GM23338 (cell line): Measurements from ENCODE around the gene CPT2.

ENCODE experiments used
- CREB1 ChIP-seq: fragments of 250-450 bp; sonication (Bioruptor Pico); IDR thresholded peaks from 2 replicates; pipeline ENCODE4 v1.5.0; 2020; ENCODE audit warnings: low read depth, mild to moderate bottlenecking, moderate library complexity
- EZH2 ChIP-seq: fragments of 200-600 bp; sonication (generic); IDR thresholded peaks from one replicate; pipeline ENCODE4 v1.8.0; 2017; ENCODE audit warnings: antibody characterized with exemption, mild to moderate bottlenecking, low read depth; ENCODE audit not compliant: unreplicated experiment
- EZH2phosphoT487 ChIP-seq: fragments of 200-600 bp; sonication (generic); IDR thresholded peaks from one replicate; pipeline ENCODE4 v1.8.1; 2018; ENCODE audit warnings: antibody characterized with exemption; ENCODE audit not compliant: unreplicated experiment
- POLR2AphosphoS5 ChIP-seq: IDR thresholded peaks from 2 replicates; pipeline ENCODE4 v1.6.1; 2016; ENCODE audit warnings: antibody characterized with exemption, low read depth
- ZNF114 ChIP-seq: fragments of 250-450 bp; sonication (Bioruptor Pico); IDR thresholded peaks from 2 replicates; pipeline ENCODE4 v1.5.0; 2020; ENCODE audit warnings: mild to moderate bottlenecking, moderate library complexity
- ZNF331 ChIP-seq: fragments of 250-450 bp; sonication (Bioruptor Pico); IDR thresholded peaks from 2 replicates; pipeline ENCODE4 v1.5.0; 2020; ENCODE audit warnings: low read depth, mild to moderate bottlenecking, moderate library complexity
- TF ChIP-seq, protein P1 (sequence below), 2 experiments: fragments of 200-600 bp in 1 of 2; sonication (generic) in 1 of 2; conservative IDR thresholded peaks; 2 replicates each; pipeline versions ENCODE4 v1.5.1 to v1.6.1; 2016 to 2017; ENCODE audit warnings: antibody characterized with exemption in 2 of 2, low read depth in 2 of 2, mild to moderate bottlenecking in 2 of 2, moderate library complexity in 1 of 2
- TF ChIP-seq, protein P2 (sequence below): IDR thresholded peaks from one replicate; pipeline ENCODE4 v1.6.1; 2018; ENCODE audit warnings: antibody characterized with exemption; ENCODE audit not compliant: unreplicated experiment

DNA sequence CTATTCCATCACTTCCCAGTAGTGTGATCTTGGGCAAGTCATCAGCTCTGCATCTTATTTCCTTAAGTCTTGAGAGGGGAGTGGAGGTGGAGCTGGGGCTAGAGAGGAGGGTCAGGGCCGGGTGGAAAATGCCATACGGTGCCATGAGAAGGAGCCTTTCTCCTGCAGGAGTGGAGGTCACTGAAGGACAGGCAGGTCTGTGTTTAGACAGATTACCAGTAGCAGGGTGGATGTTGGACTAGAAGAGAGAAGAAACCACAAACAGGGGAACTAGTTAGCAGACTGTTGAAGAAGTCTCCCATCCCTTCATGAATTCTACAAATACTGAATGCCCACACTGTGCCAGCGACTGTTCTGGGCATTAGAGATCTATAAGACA, 13.9 kb upstream of the CPT2 start:
- TF ChIP-seq, protein P1, sequence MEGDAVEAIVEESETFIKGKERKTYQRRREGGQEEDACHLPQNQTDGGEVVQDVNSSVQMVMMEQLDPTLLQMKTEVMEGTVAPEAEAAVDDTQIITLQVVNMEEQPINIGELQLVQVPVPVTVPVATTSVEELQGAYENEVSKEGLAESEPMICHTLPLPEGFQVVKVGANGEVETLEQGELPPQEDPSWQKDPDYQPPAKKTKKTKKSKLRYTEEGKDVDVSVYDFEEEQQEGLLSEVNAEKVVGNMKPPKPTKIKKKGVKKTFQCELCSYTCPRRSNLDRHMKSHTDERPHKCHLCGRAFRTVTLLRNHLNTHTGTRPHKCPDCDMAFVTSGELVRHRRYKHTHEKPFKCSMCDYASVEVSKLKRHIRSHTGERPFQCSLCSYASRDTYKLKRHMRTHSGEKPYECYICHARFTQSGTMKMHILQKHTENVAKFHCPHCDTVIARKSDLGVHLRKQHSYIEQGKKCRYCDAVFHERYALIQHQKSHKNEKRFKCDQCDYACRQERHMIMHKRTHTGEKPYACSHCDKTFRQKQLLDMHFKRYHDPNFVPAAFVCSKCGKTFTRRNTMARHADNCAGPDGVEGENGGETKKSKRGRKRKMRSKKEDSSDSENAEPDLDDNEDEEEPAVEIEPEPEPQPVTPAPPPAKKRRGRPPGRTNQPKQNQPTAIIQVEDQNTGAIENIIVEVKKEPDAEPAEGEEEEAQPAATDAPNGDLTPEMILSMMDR (conservative IDR thresholded peaks at IDR 0.05; ENCODE audit: low read depth in 2 of 2), result no peak
- TF ChIP-seq, protein P2, sequence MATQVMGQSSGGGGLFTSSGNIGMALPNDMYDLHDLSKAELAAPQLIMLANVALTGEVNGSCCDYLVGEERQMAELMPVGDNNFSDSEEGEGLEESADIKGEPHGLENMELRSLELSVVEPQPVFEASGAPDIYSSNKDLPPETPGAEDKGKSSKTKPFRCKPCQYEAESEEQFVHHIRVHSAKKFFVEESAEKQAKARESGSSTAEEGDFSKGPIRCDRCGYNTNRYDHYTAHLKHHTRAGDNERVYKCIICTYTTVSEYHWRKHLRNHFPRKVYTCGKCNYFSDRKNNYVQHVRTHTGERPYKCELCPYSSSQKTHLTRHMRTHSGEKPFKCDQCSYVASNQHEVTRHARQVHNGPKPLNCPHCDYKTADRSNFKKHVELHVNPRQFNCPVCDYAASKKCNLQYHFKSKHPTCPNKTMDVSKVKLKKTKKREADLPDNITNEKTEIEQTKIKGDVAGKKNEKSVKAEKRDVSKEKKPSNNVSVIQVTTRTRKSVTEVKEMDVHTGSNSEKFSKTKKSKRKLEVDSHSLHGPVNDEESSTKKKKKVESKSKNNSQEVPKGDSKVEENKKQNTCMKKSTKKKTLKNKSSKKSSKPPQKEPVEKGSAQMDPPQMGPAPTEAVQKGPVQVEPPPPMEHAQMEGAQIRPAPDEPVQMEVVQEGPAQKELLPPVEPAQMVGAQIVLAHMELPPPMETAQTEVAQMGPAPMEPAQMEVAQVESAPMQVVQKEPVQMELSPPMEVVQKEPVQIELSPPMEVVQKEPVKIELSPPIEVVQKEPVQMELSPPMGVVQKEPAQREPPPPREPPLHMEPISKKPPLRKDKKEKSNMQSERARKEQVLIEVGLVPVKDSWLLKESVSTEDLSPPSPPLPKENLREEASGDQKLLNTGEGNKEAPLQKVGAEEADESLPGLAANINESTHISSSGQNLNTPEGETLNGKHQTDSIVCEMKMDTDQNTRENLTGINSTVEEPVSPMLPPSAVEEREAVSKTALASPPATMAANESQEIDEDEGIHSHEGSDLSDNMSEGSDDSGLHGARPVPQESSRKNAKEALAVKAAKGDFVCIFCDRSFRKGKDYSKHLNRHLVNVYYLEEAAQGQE, result no peak
- no peak for TF ChIP-seq CREB1 (CRISPR knock-in tag)
- no peak for TF ChIP-seq EZH2
- TF ChIP-seq POLR2AphosphoS5, result no peak
- no peak for TF ChIP-seq ZNF331 (CRISPR knock-in tag)
- TF ChIP-seq ZNF114 (CRISPR knock-in tag), result no peak
- TF ChIP-seq EZH2phosphoT487, result no peak
